ENCODE measurements around the gene AMOTL2.

Gene AMOTL2

DNA sequence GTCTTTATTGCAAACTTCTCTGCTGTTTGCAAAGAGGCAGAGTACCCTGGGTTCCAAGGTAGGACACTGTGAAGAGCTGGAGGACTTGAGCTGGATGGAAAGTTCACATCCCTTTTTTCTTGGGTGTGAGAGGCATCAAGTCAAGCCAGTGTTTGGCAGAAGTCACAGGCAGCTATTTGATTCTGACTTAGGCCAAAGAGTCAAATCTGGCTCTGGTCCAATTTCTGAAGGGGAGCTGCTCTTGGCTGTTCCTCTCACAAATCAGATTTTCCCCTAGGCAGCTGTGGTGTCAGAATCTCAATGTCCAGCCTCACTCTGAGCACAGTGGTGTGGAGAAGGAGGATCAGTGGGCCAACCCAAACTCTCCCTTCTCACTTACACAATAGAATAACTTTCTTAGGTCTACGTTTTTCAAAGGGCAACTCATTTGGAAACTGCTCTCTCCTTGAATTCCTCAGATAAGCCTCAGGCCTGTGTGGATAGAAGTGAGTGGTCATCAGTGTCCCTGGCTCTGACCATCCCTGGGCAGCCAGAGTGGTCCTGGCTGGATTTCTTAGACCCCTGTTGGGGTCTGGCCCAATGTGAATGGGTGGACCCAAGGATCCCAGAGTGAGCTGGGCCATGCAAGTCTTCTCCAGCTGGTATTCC lies 18.2 kb upstream of the AMOTL2 start:
- peaks cover 4% of the 10 kb centered on the region for H3K27me3 ChIP-seq (ENCODE audit: control insufficient read depth, low read length)
- H3K36me3 ChIP-seq (ENCODE audit: control insufficient read depth, low read length) = no peaks in the 10 kb centered on the region
- no peaks in the 10 kb centered on the region for H3K9me3 ChIP-seq (ENCODE audit: control insufficient read depth, insufficient read depth, low read length)
- H3K4me2 ChIP-seq (ENCODE audit: low read length) = no peak overlapping the region
- H3K4me3 ChIP-seq (ENCODE audit: low read length) = no peak overlapping the region
- H3K79me2 ChIP-seq (ENCODE audit: control insufficient read depth, low read length) = no peaks in the 10 kb centered on the region
- no peaks in the 10 kb centered on the region for H3F3A ChIP-seq (ENCODE audit: control insufficient read depth, insufficient read depth)
- TF ChIP-seq EZH2phosphoT487 (IDR thresholded peaks at IDR 0.05; ENCODE audit: borderline replicate concordance, low read length) = no peak
- TF ChIP-seq, protein P1, sequence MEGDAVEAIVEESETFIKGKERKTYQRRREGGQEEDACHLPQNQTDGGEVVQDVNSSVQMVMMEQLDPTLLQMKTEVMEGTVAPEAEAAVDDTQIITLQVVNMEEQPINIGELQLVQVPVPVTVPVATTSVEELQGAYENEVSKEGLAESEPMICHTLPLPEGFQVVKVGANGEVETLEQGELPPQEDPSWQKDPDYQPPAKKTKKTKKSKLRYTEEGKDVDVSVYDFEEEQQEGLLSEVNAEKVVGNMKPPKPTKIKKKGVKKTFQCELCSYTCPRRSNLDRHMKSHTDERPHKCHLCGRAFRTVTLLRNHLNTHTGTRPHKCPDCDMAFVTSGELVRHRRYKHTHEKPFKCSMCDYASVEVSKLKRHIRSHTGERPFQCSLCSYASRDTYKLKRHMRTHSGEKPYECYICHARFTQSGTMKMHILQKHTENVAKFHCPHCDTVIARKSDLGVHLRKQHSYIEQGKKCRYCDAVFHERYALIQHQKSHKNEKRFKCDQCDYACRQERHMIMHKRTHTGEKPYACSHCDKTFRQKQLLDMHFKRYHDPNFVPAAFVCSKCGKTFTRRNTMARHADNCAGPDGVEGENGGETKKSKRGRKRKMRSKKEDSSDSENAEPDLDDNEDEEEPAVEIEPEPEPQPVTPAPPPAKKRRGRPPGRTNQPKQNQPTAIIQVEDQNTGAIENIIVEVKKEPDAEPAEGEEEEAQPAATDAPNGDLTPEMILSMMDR (IDR thresholded peaks at IDR 0.05; ENCODE audit: low read depth, low read length, poor library complexity, severe bottlenecking) = no peak
- H3K27ac ChIP-seq (ENCODE audit: low read depth, low read length) = no peak overlapping the region
- no peaks in the 10 kb centered on the region for H3K4me1 ChIP-seq (ENCODE audit: control insufficient read depth, low read length)
- no peaks in the 10 kb centered on the region for H3K9me2 ChIP-seq (replicated peaks; ENCODE audit: control insufficient read depth, low read length)
- H4K20me1 ChIP-seq (ENCODE audit: control insufficient read depth, insufficient read depth, low read depth, low read length) = no peaks in the 10 kb centered on the region

DNA sequence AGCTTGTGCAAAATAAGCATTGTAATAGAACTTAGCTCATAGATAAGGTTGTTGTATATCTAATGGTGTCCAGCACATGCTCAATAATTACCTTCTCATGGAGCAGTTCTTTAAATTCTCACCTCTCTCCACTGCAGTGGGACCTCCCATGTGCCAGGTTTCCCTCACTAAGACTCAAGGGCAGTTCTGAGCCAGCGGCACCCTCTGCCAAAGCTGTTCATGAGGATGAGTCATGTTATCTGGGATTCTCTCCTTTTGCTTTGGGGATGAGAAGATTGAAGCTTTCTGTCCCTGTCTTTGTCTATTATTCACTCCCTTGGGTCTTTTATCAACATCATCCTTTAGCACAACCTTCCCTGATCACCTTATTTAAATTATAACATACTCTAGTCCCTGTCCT lies 15.6 kb upstream of the AMOTL2 start:
- Histone ChIP-seq H3K9me2 (replicated peaks; ENCODE audit: control insufficient read depth, low read length) (no peaks in the 10 kb centered on the region), H3K4me3 (ENCODE audit: low read length) (no peak overlapping the region), H3K27ac (ENCODE audit: low read depth, low read length) (no peak overlapping the region), H3K79me2 (ENCODE audit: control insufficient read depth, low read length) (no peaks in the 10 kb centered on the region), H3K4me1 (ENCODE audit: control insufficient read depth, low read length) (no peaks in the 10 kb centered on the region), H3K9me3 (ENCODE audit: control insufficient read depth, insufficient read depth, low read length) (no peaks in the 10 kb centered on the region), H3K4me2 (ENCODE audit: low read length) (no peak overlapping the region), H3K27me3 (ENCODE audit: control insufficient read depth, low read length) (peaks cover 11% of the 10 kb centered on the region), H4K20me1 (ENCODE audit: control insufficient read depth, insufficient read depth, low read depth, low read length) (no peaks in the 10 kb centered on the region), H3F3A (ENCODE audit: control insufficient read depth, insufficient read depth) (no peaks in the 10 kb centered on the region), H3K36me3 (ENCODE audit: control insufficient read depth, low read length) (no peaks in the 10 kb centered on the region)
- no peak for TF ChIP-seq EZH2phosphoT487 (IDR thresholded peaks at IDR 0.05; ENCODE audit: borderline replicate concordance, low read length)
- TF ChIP-seq, protein P1 (IDR thresholded peaks at IDR 0.05; ENCODE audit: low read depth, low read length, poor library complexity, severe bottlenecking) = no peak

DNA sequence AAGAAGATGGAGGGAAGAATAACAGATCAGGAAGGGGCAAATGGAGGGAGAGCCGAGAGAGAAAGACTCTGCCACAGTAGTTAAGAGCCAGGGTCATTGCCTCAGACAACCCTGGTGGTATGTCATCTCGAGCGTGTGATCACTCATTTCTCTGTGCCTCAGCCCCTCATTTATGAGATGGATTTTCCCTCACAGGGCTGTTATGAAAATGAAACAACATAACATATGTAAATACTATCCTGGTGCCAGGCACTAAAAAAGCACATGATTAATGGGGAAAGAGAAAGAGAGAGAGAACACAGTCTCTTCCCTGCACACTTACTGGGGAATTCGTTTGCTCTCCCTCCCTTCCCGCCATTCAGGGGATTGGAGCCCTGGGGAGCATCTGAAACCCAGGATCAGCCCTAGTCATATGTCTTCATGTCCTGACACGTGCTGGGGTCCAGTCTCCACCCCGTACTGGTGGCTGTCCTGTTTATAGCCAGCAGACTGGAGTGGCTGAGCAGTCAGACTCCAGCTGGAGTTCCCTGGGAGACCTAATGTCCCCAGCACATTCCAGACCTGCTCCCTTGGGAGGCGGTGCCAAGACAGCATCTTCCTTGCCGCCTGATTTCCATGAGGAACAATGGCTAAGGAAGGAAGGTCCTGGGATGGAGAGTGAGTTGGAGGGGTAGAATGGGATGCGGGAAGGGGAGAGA lies 14.7 kb upstream of the AMOTL2 start:
- no peaks in the 10 kb centered on the region for H4K20me1 ChIP-seq (ENCODE audit: control insufficient read depth, insufficient read depth, low read depth, low read length)
- no peaks in the 10 kb centered on the region for H3F3A ChIP-seq (ENCODE audit: control insufficient read depth, insufficient read depth)
- H3K79me2 ChIP-seq (ENCODE audit: control insufficient read depth, low read length) = no peaks in the 10 kb centered on the region
- H3K4me3 ChIP-seq (ENCODE audit: low read length) = no peak overlapping the region
- no peaks in the 10 kb centered on the region for H3K9me3 ChIP-seq (ENCODE audit: control insufficient read depth, insufficient read depth, low read length)
- H3K36me3 ChIP-seq (ENCODE audit: control insufficient read depth, low read length) = no peaks in the 10 kb centered on the region
- H3K9me2 ChIP-seq (replicated peaks; ENCODE audit: control insufficient read depth, low read length) = no peaks in the 10 kb centered on the region
- H3K4me1 ChIP-seq (ENCODE audit: control insufficient read depth, low read length) = no peaks in the 10 kb centered on the region
- no peak overlapping the region for H3K27ac ChIP-seq (ENCODE audit: low read depth, low read length)
- peaks cover 11% of the 10 kb centered on the region for H3K27me3 ChIP-seq (ENCODE audit: control insufficient read depth, low read length)
- H3K4me2 ChIP-seq (ENCODE audit: low read length) = no peak overlapping the region
- TF ChIP-seq, protein P1 (IDR thresholded peaks at IDR 0.05; ENCODE audit: low read depth, low read length, poor library complexity, severe bottlenecking) = no peak
- TF ChIP-seq EZH2phosphoT487 (IDR thresholded peaks at IDR 0.05; ENCODE audit: borderline replicate concordance, low read length) = no peak

Measured in DOHH2 (cell line).